IPS-18c (cell line): ENCODE data around the gene BANP.
"Not testable (repeated sequence)": the region's sequence is repeated elsewhere in the genome, so short reads cannot be mapped to it uniquely, and the experiment has no call there.

ENCODE experiments used
- H3K4me3 ChIP-seq: 2 replicates; pipeline ENCODE4 v1.7.0; 2013; ENCODE audit warnings: low read depth, mild to moderate bottlenecking, low read length, moderate library complexity; ENCODE audit not compliant: insufficient read depth
- H3K9me3 ChIP-seq: one replicate; pipeline ENCODE4 v1.6.1; 2013; ENCODE audit warnings: mild to moderate bottlenecking, low read length, moderate library complexity; ENCODE audit not compliant: control insufficient read depth, insufficient read depth

Gene BANP

DNA sequence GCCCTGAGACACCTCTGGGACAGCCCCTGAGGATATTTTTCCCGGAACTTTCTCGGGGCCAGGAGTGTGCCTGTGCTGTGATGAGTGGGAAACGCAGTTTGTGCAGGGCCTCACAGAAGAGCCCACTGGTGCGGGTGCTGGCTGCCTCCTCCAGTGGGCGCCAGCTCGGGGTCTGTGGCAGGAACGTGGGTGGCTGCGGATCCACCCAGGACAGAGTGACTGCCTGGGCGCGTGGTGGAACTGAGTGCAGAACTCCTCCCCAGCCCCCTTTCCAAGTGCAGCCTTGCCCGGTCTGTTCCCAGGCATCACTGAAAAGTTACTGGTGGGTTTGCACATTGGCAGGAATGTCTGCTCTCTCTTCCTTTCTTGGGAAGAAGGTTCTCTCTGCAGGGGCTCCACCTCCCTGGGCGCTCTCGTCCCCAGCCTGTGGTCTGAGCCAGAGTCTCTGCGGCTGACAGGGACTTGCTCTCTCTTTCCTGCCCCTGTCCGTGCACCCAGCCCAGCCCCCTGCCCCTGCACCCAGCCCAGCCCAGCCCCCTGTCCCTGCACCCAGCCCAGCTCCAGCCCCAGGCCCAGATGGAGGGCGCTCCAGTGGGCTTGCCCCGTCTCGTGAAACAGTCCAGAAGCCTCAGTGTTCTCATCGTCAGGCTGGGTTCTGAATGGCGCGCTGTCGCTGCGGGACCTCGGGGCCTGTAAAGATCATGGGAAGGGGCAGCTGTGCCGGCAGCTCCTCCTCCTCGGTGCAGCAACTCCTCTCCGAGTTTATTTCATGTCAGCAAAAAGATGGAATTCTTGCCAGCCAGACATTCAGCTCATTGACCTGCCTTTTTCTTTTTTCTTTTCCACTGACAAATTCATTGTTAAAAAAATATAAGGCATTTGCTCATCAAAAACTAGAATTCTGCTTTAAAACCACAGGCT, 117.5 kb downstream of the BANP start:
- Histone ChIP-seq H3K4me3 (no peak overlapping the region), H3K9me3 (no peaks in the 10 kb centered on the region)

DNA sequence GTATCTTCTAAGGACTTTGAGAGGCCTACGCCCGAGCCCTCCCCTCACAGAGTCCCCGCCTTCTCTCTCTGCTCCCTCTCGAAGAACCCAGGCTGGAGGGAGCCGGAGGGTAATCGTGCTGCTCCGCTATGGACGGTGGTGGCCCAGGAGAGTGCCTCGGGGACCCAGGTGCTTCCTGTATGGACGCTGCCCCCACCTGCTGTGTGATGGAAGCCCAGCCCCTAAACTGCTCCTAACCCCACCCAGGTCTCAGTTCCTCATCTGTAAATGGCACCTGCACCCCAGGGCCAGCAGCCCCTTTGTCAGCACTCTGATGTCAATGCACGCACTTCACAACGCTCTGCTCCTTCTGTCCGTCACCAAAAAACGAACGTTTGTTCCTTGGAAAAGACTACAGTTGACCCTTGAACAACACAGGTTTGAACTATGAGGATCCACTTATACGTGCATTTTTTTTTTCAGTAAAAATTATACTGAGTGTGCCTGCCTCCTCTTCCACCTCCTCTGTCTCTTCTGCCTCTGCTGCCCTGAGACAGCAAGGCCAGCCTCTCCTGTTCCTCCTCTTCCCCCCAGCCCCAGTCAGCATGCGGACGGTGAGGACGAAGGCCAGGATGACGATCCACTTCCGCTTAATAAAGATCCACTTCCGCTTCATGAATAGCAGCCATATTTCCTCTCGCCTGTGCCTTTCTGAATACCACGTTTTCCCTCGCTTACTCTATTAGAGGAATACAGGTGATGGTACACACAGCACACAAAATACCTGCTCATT, 118.3 kb downstream of the BANP start:
- Histone ChIP-seq H3K4me3 (no peak overlapping the region), H3K9me3 (no peaks in the 10 kb centered on the region)

DNA sequence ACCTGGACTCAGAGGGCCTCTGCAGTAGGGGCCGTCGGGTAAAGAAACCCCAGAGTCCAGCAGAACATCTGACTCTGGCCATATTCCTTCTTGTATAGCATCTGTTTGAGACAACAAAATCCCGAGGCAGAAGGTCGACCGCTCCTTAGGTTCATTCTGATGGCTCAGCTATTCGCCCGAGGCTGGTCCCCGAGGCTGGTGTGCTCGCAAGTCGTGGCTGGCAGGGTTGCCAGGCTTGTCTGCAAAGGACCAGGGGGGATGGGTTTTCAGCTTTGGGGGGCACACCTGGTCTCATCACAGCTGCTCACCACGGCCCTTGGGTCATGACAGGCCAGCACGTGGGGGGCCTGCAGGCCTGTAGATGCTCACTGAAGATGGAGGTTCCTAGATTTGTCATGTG, 119.1 kb downstream of the BANP start:
- no peak overlapping the region for H3K4me3 ChIP-seq
- H3K9me3 ChIP-seq, result no peaks in the 10 kb centered on the region

DNA sequence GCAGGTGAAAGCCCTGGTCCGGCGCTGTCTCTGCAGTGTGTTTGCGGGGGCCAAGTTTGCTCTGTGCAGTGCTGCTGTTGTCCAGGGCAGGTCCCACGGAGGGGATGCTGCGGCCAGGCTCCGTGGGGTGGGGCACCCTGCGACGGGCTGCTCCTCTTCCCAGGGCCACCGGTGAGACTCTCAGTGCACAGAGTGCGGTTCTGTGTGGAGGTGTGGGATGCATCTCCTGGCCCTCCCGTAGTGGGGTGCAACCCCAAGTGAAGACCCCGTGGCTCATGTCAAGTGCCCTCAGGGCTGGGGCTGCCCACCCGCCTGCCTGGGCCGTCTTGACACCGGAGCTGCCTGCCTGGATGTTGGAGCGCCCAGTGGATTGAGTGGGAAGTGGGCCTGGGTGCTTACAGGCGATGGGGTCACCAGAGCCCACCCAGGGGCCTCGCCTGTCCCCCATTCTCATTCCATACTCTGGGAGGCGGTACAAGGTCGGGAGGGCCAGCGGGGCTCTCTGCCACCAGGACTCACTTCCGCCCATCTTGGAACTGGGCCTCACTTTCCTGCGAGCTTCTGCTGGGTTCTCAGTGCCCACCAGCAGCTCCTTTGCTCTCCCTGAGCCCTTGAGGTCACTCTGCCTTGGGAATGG, 119.9 kb downstream of the BANP start:
- H3K9me3 ChIP-seq, result no peaks in the 10 kb centered on the region
- no peak overlapping the region for H3K4me3 ChIP-seq

DNA sequence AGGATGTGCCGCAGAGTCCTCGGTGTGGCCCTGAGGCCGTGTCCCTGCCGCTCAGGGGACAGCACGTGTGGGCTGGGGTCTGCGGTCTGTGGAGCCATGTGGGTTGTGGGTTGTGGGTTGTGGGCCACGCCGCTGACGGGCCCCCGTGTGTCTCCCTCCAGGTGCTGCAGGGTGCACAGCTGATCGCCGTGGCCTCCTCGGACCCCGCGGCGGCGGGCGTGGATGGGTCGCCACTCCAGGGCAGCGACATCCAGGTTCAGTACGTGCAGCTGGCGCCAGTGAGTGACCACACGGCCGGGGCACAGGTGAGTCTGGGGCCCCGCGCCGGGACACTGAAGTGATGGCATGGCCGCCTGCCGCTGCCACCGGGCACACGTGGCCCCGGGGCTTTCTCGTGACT, 120.7 kb downstream of the BANP start:
- Histone ChIP-seq H3K4me3 (no peak overlapping the region), H3K9me3 (no peaks in the 10 kb centered on the region)

DNA sequence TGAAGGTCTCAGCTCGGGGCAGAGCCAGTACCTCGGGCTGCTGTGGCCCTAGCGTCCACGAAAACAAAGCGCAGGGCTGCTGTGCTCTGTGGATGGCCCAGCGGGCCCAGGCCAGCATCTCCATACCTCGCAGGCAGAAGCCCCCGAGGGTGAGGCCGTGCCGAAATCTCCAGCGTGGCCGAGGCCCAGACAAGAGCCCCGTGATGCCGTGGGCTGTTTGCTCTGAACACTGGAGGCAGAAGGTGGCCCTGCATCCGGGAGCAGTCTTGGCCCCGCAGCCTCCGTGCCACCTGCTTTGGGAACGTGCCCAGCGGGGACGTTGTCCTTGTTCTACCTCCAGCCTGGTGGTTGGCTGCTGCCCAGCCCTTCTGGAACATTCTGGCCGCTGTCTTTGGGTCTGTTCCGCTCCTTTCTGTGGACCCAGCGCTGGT, 121.4 kb downstream of the BANP start:
- H3K4me3 ChIP-seq, result no peak overlapping the region
- no peaks in the 10 kb centered on the region for H3K9me3 ChIP-seq

DNA sequence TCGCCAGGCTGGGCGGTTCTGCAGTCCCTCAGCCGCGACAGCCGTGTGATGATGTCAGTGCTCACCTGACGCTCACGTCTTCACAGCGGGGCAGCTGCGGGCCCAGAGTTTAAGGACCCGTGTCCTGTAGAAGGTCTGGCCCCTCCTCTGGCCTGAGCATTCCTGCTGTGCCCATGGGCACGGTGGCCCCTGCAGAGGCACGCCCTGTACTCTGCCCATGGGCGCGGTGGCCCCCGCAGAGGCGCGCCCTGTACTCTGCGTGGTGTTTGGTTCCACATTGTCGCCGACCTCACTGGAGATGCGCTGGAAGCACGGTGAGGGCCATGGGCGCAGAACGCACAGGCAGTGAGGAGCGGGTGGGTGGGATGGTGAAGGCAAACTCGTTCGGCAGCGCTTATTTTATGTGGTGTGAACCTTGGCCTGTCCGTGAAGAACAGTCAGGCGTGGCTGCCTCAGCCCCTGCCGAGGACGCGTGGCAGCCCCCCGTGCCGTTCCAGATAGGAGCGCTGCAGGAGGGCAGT, 122.0 kb downstream of the BANP start:
- Histone ChIP-seq H3K4me3 (no peak overlapping the region), H3K9me3 (no peaks in the 10 kb centered on the region)

DNA sequence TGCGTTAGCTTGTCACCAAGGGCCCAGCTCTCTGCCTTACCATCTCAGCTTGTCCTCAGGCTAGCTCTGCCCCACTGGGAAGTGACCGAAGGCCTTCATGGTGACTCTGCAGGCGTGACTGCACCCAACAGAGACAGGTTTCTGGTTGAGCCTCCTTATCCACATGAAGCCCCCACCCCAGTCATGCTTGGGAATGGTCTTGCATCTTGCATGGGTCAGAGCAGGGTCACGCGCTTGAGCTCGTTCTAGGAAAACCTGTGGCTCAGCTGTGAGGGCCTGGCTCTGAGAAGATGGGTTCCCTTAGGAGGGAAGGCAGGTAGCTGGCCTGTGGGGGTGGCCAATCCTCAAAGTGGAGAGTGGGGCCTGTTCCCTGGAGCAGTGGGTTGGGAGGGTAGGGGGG, 122.8 kb downstream of the BANP start:
- H3K9me3 ChIP-seq, result no peaks in the 10 kb centered on the region
- no peak overlapping the region for H3K4me3 ChIP-seq

DNA sequence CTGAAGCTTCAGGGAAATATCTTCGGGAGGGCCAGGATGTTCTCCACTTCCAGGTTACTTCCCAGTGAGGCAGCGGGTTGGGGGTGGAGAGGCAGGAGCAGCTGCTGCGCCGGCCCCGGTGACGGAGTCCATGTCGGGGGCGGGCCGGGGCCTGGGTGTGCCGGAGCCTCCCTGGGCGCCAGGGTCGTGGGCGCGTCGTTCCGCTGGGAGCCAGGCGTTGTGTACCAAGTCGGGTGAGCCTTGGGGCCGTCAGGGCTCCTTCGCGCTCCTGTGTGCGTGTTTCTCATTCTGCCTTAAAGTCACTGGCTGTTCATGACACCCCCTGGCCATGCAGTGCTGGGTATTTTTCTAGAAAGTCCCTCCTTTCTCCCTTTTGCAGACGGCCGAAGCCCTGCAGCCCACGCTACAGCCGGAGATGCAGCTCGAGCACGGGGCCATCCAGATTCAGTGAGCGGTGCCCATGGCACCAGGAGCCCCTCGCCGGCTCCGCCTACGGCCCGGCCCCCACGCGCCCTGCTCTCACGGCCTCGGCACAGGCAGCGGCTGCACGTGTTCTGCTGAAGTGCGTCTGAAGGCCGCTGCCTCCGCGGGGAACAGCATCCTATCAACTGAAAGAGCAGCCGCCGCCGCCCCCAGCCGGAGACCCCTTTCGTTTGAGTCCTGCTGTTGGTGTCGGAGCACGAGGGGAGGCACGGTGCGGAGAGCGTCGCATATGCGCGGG, 125.1 kb downstream of the BANP start:
- no peaks in the 10 kb centered on the region for H3K9me3 ChIP-seq
- H3K4me3 ChIP-seq, result no peak overlapping the region

DNA sequence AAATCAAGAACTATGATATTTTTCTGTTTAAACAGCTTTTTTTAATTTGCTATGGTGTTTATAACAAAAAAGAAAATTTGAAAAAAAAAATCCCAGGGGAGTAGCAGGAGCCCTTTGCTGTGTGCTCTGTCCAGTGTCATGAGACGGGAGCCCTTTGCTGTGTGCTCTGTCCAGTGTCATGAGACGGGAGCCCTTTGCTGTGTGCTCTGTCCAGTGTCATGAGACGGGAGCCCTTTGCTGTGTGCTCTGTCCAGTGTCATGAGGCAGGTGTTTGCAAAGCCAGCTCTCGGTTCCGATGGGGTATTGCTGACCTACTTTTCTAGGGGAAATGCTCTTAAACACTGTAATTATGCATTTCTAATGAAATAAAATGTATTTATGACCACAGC, 125.7 kb downstream of the BANP start:
- H3K9me3 ChIP-seq, H3K4me3 ChIP-seq: not testable (repeated sequence)

DNA sequence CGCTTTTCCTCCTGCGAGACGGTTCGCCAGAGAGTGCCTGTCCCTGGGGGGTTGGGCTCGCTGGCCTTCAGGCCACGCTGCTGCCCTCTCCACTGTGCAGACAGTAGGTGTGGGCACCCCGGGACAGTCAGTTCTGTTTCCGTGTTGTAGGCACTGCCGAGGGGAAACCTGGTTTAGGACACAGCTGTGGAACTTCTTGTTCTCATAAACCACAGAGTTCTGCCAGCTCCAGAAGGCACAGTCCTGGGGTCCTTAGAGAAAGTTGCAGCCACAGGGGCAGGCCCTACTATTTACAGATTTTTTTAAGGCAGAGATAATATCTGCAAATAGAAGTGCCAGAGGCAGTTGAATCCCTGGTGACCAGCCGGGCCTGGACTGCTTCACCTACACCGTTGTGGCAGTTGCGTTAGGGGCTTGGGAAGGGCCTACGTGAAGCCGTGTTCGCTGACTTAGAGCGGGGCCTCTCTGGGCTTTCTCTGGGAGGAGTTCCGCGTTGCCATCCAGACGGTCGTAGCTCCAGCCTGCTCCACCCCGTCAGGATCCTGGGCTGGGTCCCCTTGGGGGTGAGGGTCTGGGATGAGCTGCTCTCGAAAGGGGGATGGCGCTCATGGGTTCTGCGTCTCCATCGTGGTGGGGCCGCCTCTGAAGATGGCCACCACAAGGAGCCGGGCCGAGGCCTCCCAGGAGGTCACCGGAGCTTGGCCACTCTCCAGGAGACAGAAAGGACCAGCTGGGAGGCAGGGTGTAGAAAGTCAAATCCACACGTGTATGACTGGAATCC, 126.3 kb downstream of the BANP start:
- no peaks in the 10 kb centered on the region for H3K9me3 ChIP-seq
- no peak overlapping the region for H3K4me3 ChIP-seq

DNA sequence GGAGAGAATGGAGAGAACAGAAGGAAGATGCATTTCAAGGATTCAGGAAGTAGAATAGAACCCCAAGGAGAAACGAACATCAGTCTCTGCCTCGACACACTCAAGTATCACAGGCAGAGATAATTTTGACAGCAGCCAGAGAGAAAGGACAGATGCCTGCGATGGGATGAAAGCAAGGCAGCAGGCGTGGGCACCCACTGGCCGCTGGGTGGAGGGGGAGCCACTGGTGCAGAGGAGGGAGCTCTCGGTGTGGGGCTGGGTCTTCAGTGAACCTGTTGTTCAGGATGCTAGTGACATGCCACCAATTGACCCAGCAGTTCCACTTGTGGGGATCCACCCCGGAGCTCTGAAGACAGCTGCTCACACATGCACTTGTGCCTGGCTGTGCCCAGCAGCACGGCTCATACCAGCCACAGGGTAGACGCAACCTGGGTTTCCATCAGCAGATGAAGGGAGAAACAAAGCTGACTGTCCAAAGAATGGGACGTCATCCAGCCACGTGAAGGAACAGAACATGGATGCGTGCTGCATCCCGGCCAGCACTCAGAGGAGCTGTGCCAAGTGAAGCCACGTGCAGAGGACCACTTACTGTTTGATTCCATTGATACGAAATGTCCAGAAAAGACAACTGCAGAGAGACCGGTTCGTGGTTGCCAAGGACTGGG, 127.0 kb downstream of the BANP start:
- no peak overlapping the region for H3K4me3 ChIP-seq
- no peaks in the 10 kb centered on the region for H3K9me3 ChIP-seq

DNA sequence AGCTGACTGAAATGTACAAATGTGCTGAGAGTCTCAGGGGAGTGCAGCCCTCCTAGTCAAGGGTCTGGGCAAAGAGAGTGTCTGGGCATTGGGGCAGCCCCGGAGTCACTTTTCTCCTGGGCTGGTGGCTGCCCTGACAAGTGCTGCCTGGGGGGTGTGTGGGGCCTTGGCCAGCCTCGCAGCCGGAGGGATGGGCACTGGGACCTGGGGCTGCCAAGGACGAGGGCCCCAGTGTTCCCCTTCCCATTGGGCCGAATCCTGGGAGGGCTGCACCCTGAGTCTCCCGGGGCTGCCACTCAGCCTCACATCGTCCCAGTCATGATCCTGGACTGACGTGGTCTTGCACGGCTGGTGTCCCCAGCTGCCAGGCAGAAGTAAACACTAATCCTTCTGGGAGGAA, 132.3 kb downstream of the BANP start:
- no peak overlapping the region for H3K4me3 ChIP-seq
- no peaks in the 10 kb centered on the region for H3K9me3 ChIP-seq

DNA sequence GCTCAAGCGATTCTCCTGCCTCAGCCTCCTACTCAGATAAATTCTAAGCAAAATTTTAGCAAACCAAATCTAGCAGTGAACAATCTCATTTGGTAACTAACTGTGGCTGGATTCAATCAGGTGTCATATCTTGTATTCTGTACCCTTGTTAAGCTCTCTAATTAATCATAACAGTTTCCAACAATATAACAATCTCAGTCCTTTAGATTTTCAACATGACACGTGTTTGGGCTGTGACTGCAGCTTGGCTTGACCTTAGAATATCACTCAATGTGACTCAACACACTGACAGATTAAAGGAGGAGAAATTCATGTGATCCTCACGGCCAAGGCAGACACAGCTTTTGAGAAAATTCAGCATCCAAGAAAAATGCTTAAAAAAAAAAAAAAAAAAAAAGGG, 133.6 kb downstream of the BANP start:
- Histone ChIP-seq H3K9me3 (no peaks in the 10 kb centered on the region), H3K4me3 (no peak overlapping the region)

DNA sequence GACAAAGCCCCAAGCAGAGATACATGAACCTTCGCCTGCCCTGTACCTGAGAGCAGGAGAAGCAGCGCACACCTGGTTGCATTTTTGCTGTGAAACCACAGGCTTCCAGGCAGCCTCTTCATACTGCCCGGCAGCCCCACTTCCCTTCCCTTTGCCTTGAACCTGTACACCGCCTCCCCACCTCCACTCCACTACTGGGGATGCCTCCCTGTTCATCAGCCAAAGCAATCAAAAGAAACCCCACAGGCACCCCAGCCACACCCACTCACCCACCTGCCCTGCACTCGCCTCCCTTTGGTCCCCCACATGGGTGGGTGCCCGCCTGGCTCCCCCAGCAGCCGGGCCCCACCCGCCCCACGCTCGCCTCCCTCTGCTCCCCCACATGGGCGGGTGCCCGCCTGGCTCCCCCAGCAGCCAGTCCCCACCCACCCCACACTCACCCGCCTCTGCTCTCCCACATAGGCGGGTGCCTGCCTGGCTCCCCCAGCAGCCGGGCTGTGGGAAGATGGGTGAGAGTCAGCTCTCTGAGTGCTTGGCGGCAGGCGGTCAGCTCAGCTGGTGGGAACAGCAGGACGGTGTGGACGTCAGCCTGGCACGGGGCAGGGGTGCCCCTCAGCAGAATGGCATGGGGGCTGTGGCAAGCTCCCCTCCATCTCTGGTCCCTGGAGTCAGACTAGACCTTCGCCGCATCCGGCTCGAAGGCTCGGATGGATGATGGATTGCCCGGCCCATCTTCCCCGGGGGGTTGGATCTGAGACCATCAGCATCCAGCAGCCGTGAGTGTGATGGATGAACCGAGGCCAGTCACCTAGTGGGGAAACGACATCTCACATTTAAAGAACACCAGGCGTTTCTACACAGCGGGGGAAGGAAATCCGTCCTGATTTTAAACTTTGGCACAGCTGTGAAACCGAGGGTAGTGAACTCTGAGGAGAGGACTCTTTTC, 135.6 kb downstream of the BANP start:
- Histone ChIP-seq H3K9me3 (no peaks in the 10 kb centered on the region), H3K4me3 (no peak overlapping the region)
